ENCODE data around the gene CRLF2. TPM values are rescaled to one million over a fixed set of nuclear protein-coding genes. Genes with fewer than 3 reads are reported as not detected.
"Not testable (repeated sequence)": the region's sequence is repeated elsewhere in the genome, so short reads cannot be mapped to it uniquely, and the experiment has no call there.

The CRLF2 gene
- polyA plus RNA-seq, 1 donor = not detected

- Histone ChIP-seq H3K36me3 (ENCODE audit: control insufficient read depth, insufficient read depth, low read length) (no peaks in the 10 kb centered on the region), H3K27ac (ENCODE audit: low read length) (no peak overlapping the region), H3K9me3 (ENCODE audit: control insufficient read depth, low read depth, low read length) (peaks cover 6% of the 10 kb centered on the region), H3K27me3 (ENCODE audit: control insufficient read depth, insufficient read depth, low read length) (no peaks in the 10 kb centered on the region), H3K4me1 (ENCODE audit: control insufficient read depth, insufficient read depth, low read length) (no peaks in the 10 kb centered on the region), H3K4me3 (ENCODE audit: low read length) (no peak overlapping the region)
- no peak for DNase-seq
- WGBS (ENCODE audit: insufficient coverage, low lambda C conversion rate) = 87% methylated on average over 5 of the region's 7 CpGs
Measured at GRCh38 chrX:1169189-1169588, 43.3 kb downstream of the CRLF2 start.

GRCh38 chrX:1167918-1168481 lies 44.4 kb downstream of the CRLF2 start:
- no peak for DNase-seq
- no peak overlapping the region for H3K27ac ChIP-seq (ENCODE audit: low read length)
- no CpG with 5 or more reads among the region's 3 CpGs for WGBS (ENCODE audit: insufficient coverage, low lambda C conversion rate)
- no peaks in the 10 kb centered on the region for H3K27me3 ChIP-seq (ENCODE audit: control insufficient read depth, insufficient read depth, low read length)
- no peaks in the 10 kb centered on the region for H3K36me3 ChIP-seq (ENCODE audit: control insufficient read depth, insufficient read depth, low read length)
- peaks cover 6% of the 10 kb centered on the region for H3K9me3 ChIP-seq (ENCODE audit: control insufficient read depth, low read depth, low read length)
- H3K4me1 ChIP-seq (ENCODE audit: control insufficient read depth, insufficient read depth, low read length) = no peaks in the 10 kb centered on the region
- no peak overlapping the region for H3K4me3 ChIP-seq (ENCODE audit: low read length)

GRCh38 chrX:1167466-1167865 lies 45.0 kb downstream of the CRLF2 start:
- Histone ChIP-seq H3K4me1 (ENCODE audit: control insufficient read depth, insufficient read depth, low read length) (no peaks in the 10 kb centered on the region), H3K27ac (ENCODE audit: low read length) (no peak overlapping the region), H3K36me3 (ENCODE audit: control insufficient read depth, insufficient read depth, low read length) (no peaks in the 10 kb centered on the region), H3K27me3 (ENCODE audit: control insufficient read depth, insufficient read depth, low read length) (no peaks in the 10 kb centered on the region), H3K4me3 (ENCODE audit: low read length) (no peak overlapping the region), H3K9me3 (ENCODE audit: control insufficient read depth, low read depth, low read length) (peaks cover 6% of the 10 kb centered on the region)
- no peak for DNase-seq
- 35% methylated on average over 4 of the region's 4 CpGs for WGBS (ENCODE audit: insufficient coverage, low lambda C conversion rate)

GRCh38 chrX:1165535-1166196 lies 46.8 kb downstream of the CRLF2 start:
- Histone ChIP-seq H3K9me3 (ENCODE audit: control insufficient read depth, low read depth, low read length) (peaks cover 6% of the 10 kb centered on the region), H3K4me1 (ENCODE audit: control insufficient read depth, insufficient read depth, low read length) (no peaks in the 10 kb centered on the region), H3K27me3 (ENCODE audit: control insufficient read depth, insufficient read depth, low read length) (no peaks in the 10 kb centered on the region), H3K4me3 (ENCODE audit: low read length) (no peak overlapping the region), H3K27ac (ENCODE audit: low read length) (no peak overlapping the region), H3K36me3 (ENCODE audit: control insufficient read depth, insufficient read depth, low read length) (no peaks in the 10 kb centered on the region)
- no CpG with 5 or more reads among the region's 12 CpGs for WGBS (ENCODE audit: insufficient coverage, low lambda C conversion rate)
- peak; percentile 10 to 25 for DNase-seq

- DNase-seq = peak in 1 of 2 donors; percentile 8
- Histone ChIP-seq H3K27ac (ENCODE audit: low read length) (no peak overlapping the region), H3K9me3 (ENCODE audit: control insufficient read depth, low read depth, low read length) (peaks cover 9% of the 10 kb centered on the region), H3K27me3 (ENCODE audit: control insufficient read depth, insufficient read depth, low read length) (no peaks in the 10 kb centered on the region), H3K4me3 (ENCODE audit: low read length) (no peak overlapping the region), H3K4me1 (ENCODE audit: control insufficient read depth, insufficient read depth, low read length) (no peaks in the 10 kb centered on the region), H3K36me3 (ENCODE audit: control insufficient read depth, insufficient read depth, low read length) (no peaks in the 10 kb centered on the region)
- 60% methylated on average over 2 of the region's 18 CpGs for WGBS (ENCODE audit: insufficient coverage, low lambda C conversion rate)
Measured at GRCh38 chrX:1164322-1165288, 47.8 kb downstream of the CRLF2 start.

- no peak for DNase-seq
- Histone ChIP-seq H3K27ac (ENCODE audit: low read length) (no peak overlapping the region), H3K4me3 (ENCODE audit: low read length) (no peak overlapping the region), H3K36me3 (ENCODE audit: control insufficient read depth, insufficient read depth, low read length) (no peaks in the 10 kb centered on the region), H3K27me3 (ENCODE audit: control insufficient read depth, insufficient read depth, low read length) (no peaks in the 10 kb centered on the region), H3K9me3 (ENCODE audit: control insufficient read depth, low read depth, low read length) (peaks cover 6% of the 10 kb centered on the region), H3K4me1 (ENCODE audit: control insufficient read depth, insufficient read depth, low read length) (no peaks in the 10 kb centered on the region)
- 100% methylated on average over 1 of the region's 11 CpGs for WGBS (ENCODE audit: insufficient coverage, low lambda C conversion rate)
Measured at GRCh38 chrX:1163231-1163630, 49.2 kb downstream of the CRLF2 start.

- no peak for DNase-seq
- WGBS (ENCODE audit: insufficient coverage, low lambda C conversion rate) = 100% methylated on average over 1 of the region's 10 CpGs
- H3K4me3 ChIP-seq (ENCODE audit: low read length) = no peak overlapping the region
- H3K9me3 ChIP-seq (ENCODE audit: control insufficient read depth, low read depth, low read length) = peaks cover 6% of the 10 kb centered on the region
- no peaks in the 10 kb centered on the region for H3K36me3 ChIP-seq (ENCODE audit: control insufficient read depth, insufficient read depth, low read length)
- H3K27ac ChIP-seq (ENCODE audit: low read length) = no peak overlapping the region
- no peaks in the 10 kb centered on the region for H3K27me3 ChIP-seq (ENCODE audit: control insufficient read depth, insufficient read depth, low read length)
- no peaks in the 10 kb centered on the region for H3K4me1 ChIP-seq (ENCODE audit: control insufficient read depth, insufficient read depth, low read length)
Measured at GRCh38 chrX:1162119-1162916, 50.1 kb downstream of the CRLF2 start.

- Histone ChIP-seq H3K9me3 (ENCODE audit: control insufficient read depth, low read depth, low read length) (peaks cover 6% of the 10 kb centered on the region), H3K27me3 (ENCODE audit: control insufficient read depth, insufficient read depth, low read length) (no peaks in the 10 kb centered on the region), H3K4me3 (ENCODE audit: low read length) (no peak overlapping the region), H3K36me3 (ENCODE audit: control insufficient read depth, insufficient read depth, low read length) (no peaks in the 10 kb centered on the region), H3K27ac (ENCODE audit: low read length) (no peak overlapping the region), H3K4me1 (ENCODE audit: control insufficient read depth, insufficient read depth, low read length) (no peaks in the 10 kb centered on the region)
- no peak for DNase-seq
Measured at GRCh38 chrX:1159548-1159947, 52.9 kb downstream of the CRLF2 start.

- not testable (repeated sequence) for DNase-seq; H3K9me3 ChIP-seq (ENCODE audit: control insufficient read depth, low read depth, low read length); H3K27me3 ChIP-seq (ENCODE audit: control insufficient read depth, insufficient read depth, low read length); H3K27ac ChIP-seq (ENCODE audit: low read length); H3K4me3 ChIP-seq (ENCODE audit: low read length); H3K36me3 ChIP-seq (ENCODE audit: control insufficient read depth, insufficient read depth, low read length); H3K4me1 ChIP-seq (ENCODE audit: control insufficient read depth, insufficient read depth, low read length)
- no CpG with 5 or more reads among the region's 24 CpGs for WGBS (ENCODE audit: insufficient coverage, low lambda C conversion rate)
Measured at GRCh38 chrX:1156681-1157455, 55.6 kb downstream of the CRLF2 start.

Data from large intestine (tissue), 3 donors.